HepG2 (cell line): ENCODE data around the gene TANGO2. TPM values are rescaled to one million over a fixed set of nuclear protein-coding genes. Genes with fewer than 3 reads are reported as not detected.

Source experiments
- FLYWCH1 ChIP-seq: sonication (generic); formaldehyde crosslinking; IDR thresholded peaks from 2 replicates; pipeline ENCODE4 v1.8.1; 2023; ENCODE audit warnings: mild to moderate bottlenecking, missing genetic modification reagents
- GATA4 ChIP-seq: sonication (generic); IDR thresholded peaks from 2 replicates; pipeline ENCODE4 v1.6.1; 2016; ENCODE audit warnings: antibody characterized with exemption, low read depth, borderline replicate concordance
- JARID2 ChIP-seq: sonication (generic); formaldehyde crosslinking; IDR thresholded peaks from 2 replicates; pipeline ENCODE4 v1.8.1; 2023; ENCODE audit warnings: missing genetic modification reagents, inconsistent platforms; ENCODE audit not compliant: insufficient replicate concordance
- KAT7 ChIP-seq: IDR thresholded peaks from 2 replicates; pipeline ENCODE4 v1.6.1; 2018; ENCODE audit warnings: borderline replicate concordance, missing compliant biosample characterization
- KDM3A ChIP-seq: IDR thresholded peaks from 2 replicates; pipeline ENCODE4 v1.6.1; 2018; ENCODE audit warnings: low read depth, missing compliant biosample characterization
- NCOA5 ChIP-seq: sonication (generic); formaldehyde crosslinking; IDR thresholded peaks from 2 replicates; pipeline ENCODE4 v1.4.0; 2020; ENCODE audit warnings: missing genetic modification reagents
- NFIC ChIP-seq: IDR thresholded peaks from 2 replicates; pipeline ENCODE4 v1.6.1; 2012; ENCODE audit warnings: mild to moderate bottlenecking, low read length, inconsistent platforms
- RXRB ChIP-seq: IDR thresholded peaks from 2 replicates; pipeline ENCODE4 v1.6.1; 2016; ENCODE audit warnings: borderline replicate concordance, missing genetic modification reagents, missing compliant biosample characterization
- ZNF337 ChIP-seq: sonication (generic); formaldehyde crosslinking; IDR thresholded peaks from 2 replicates; pipeline ENCODE4 v1.5.1; 2020; ENCODE audit warnings: missing genetic modification reagents, low read depth, mild to moderate bottlenecking, borderline replicate concordance
- ZNF343 ChIP-seq: sonication (generic); formaldehyde crosslinking; IDR thresholded peaks from 2 replicates; pipeline ENCODE4 v1.4.0; 2020; ENCODE audit warnings: mild to moderate bottlenecking, missing genetic modification reagents
- ZNF367 ChIP-seq: sonication (generic); formaldehyde crosslinking; IDR thresholded peaks from 2 replicates; pipeline ENCODE4 v1.4.0; 2020; ENCODE audit warnings: missing genetic modification reagents, borderline replicate concordance
- ZSCAN12 ChIP-seq: sonication (generic); formaldehyde crosslinking; IDR thresholded peaks from 2 replicates; pipeline ENCODE4 v1.9.0; 2021; ENCODE audit warnings: mild to moderate bottlenecking, missing genetic modification reagents
- polyA plus RNA-seq, 8 experiments: library from polyadenylated mRNA; depleted of rRNA in 3 of 8; stranded (reverse) in 7 of 8; unstranded in 1 of 8; fragments of >200 nt; fragmentation: Illumina TruSeq in 4 of 8; extraction: Trizol in 4 of 8; gene quantifications; 2 replicates each; pipeline versions ENCODE4 v1.2.1 to v1.2.3, GENCODE V29; 2011 to 2016; ENCODE audit warnings: low read depth in 4 of 8, missing spikeins in 1 of 8, mixed read lengths in 1 of 8; ENCODE audit not compliant: insufficient read depth in 1 of 8
- total RNA-seq, 5 experiments: library from RNA; depleted of rRNA; stranded (reverse); fragments of >200 nt; fragmentation: Illumina TruSeq; extraction: Trizol; gene quantifications; 2 replicates each; pipeline ENCODE4 v1.2.3, GENCODE V29; 2016; ENCODE audit warnings: low read depth in 1 of 5
- TF ChIP-seq, protein P1 (sequence below): sonication (generic); formaldehyde crosslinking; IDR thresholded peaks from 2 replicates; pipeline ENCODE4 v1.4.0; 2020; ENCODE audit warnings: missing genetic modification reagents
- TF ChIP-seq, protein P2 (sequence below): sonication (generic); formaldehyde crosslinking; IDR thresholded peaks from 2 replicates; pipeline ENCODE4 v1.4.0; 2020; ENCODE audit warnings: missing genetic modification reagents
- TF ChIP-seq, protein P3 (sequence below): sonication (generic); formaldehyde crosslinking; IDR thresholded peaks from 2 replicates; pipeline ENCODE4 v1.4.0; 2020; ENCODE audit warnings: missing genetic modification reagents, borderline replicate concordance
- TF ChIP-seq, protein P4 (sequence below): sonication (generic); formaldehyde crosslinking; IDR thresholded peaks from 2 replicates; pipeline ENCODE4 v1.4.0; 2020; ENCODE audit warnings: mild to moderate bottlenecking, missing genetic modification reagents

TANGO2 gene
- total and polyA plus RNA-seq, 2 of the 13 experiments (the other 11 are each of a cell fraction or from before 2014, with no cell fraction given) = 12.9 to 14.8 TPM

DNA sequence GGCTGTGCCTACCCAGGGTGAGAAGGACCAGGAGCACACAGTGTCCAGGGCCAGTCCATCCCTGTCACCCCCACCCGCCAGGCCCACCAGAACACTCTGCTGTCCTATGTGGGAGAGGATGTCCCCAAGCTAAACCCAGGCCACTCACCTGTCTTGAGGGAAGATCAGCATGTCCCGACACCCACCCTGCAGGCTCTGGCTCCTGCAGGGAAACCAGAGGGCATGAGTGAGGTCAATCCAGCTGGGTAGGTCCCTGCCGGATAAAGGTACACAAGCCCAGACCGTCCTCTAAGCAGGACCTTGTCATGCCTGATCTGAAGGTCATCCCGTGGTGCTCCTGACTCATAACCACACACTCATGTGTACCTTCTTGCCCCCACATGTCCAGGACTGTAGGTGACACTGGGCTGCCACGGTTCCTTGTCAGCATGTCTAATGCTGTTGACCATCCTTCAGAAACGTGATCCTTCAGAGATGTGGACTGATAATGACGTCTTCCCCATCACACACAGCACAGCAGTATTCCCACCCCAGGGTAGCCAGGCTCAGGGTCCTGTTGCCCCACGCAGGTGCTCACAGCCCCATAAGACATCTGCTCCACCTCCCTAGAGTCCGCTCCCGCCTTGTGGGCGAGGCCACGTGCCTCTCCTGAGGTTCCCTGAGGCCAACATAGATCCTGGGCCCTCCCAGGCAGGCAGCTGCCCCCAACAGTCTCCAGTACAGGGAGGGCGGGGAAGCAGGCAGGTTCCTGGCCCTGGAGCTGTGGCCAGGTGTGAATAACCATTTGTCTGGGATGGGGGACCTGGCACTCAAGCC, 10.4 kb upstream of the TANGO2 start (continued):
- TF ChIP-seq, protein P1, sequence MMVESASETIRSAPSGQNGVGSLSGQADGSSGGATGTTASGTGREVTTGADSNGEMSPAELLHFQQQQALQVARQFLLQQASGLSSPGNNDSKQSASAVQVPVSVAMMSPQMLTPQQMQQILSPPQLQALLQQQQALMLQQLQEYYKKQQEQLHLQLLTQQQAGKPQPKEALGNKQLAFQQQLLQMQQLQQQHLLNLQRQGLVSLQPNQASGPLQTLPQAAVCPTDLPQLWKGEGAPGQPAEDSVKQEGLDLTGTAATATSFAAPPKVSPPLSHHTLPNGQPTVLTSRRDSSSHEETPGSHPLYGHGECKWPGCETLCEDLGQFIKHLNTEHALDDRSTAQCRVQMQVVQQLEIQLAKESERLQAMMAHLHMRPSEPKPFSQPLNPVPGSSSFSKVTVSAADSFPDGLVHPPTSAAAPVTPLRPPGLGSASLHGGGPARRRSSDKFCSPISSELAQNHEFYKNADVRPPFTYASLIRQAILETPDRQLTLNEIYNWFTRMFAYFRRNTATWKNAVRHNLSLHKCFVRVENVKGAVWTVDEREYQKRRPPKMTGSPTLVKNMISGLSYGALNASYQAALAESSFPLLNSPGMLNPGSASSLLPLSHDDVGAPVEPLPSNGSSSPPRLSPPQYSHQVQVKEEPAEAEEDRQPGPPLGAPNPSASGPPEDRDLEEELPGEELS (CRISPR knock-in tag) = no peak
- TF ChIP-seq ZNF367 (CRISPR knock-in tag) (no peak), KDM3A (CRISPR knock-in tag) (no peak), GATA4 (no peak), KAT7 (CRISPR knock-in tag) (no peak), ZNF337 (CRISPR knock-in tag) (no peak), RXRB (CRISPR knock-in tag) (peak; percentile 77), NCOA5 (CRISPR knock-in tag) (no peak), ZSCAN12 (CRISPR knock-in tag) (no peak), FLYWCH1 (CRISPR knock-in tag) (no peak), NFIC (no peak), JARID2 (CRISPR knock-in tag) (no peak), ZNF343 (CRISPR knock-in tag) (no peak)
- TF ChIP-seq, protein P2, sequence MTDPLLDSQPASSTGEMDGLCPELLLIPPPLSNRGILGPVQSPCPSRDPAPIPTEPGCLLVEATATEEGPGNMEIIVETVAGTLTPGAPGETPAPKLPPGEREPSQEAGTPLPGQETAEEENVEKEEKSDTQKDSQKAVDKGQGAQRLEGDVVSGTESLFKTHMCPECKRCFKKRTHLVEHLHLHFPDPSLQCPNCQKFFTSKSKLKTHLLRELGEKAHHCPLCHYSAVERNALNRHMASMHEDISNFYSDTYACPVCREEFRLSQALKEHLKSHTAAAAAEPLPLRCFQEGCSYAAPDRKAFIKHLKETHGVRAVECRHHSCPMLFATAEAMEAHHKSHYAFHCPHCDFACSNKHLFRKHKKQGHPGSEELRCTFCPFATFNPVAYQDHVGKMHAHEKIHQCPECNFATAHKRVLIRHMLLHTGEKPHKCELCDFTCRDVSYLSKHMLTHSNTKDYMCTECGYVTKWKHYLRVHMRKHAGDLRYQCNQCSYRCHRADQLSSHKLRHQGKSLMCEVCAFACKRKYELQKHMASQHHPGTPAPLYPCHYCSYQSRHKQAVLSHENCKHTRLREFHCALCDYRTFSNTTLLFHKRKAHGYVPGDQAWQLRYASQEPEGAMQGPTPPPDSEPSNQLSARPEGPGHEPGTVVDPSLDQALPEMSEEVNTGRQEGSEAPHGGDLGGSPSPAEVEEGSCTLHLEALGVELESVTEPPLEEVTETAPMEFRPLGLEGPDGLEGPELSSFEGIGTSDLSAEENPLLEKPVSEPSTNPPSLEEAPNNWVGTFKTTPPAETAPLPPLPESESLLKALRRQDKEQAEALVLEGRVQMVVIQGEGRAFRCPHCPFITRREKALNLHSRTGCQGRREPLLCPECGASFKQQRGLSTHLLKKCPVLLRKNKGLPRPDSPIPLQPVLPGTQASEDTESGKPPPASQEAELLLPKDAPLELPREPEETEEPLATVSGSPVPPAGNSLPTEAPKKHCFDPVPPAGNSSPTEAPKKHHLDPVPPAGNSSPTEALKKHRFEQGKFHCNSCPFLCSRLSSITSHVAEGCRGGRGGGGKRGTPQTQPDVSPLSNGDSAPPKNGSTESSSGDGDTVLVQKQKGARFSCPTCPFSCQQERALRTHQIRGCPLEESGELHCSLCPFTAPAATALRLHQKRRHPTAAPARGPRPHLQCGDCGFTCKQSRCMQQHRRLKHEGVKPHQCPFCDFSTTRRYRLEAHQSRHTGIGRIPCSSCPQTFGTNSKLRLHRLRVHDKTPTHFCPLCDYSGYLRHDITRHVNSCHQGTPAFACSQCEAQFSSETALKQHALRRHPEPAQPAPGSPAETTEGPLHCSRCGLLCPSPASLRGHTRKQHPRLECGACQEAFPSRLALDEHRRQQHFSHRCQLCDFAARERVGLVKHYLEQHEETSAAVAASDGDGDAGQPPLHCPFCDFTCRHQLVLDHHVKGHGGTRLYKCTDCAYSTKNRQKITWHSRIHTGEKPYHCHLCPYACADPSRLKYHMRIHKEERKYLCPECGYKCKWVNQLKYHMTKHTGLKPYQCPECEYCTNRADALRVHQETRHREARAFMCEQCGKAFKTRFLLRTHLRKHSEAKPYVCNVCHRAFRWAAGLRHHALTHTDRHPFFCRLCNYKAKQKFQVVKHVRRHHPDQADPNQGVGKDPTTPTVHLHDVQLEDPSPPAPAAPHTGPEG (CRISPR knock-in tag) = no peak
- TF ChIP-seq, protein P3, sequence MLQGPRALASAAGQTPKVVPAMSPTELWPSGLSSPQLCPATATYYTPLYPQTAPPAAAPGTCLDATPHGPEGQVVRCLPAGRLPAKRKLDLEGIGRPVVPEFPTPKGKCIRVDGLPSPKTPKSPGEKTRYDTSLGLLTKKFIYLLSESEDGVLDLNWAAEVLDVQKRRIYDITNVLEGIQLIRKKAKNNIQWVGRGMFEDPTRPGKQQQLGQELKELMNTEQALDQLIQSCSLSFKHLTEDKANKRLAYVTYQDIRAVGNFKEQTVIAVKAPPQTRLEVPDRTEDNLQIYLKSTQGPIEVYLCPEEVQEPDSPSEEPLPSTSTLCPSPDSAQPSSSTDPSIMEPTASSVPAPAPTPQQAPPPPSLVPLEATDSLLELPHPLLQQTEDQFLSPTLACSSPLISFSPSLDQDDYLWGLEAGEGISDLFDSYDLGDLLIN (CRISPR knock-in tag) = no peak
- TF ChIP-seq, protein P4, sequence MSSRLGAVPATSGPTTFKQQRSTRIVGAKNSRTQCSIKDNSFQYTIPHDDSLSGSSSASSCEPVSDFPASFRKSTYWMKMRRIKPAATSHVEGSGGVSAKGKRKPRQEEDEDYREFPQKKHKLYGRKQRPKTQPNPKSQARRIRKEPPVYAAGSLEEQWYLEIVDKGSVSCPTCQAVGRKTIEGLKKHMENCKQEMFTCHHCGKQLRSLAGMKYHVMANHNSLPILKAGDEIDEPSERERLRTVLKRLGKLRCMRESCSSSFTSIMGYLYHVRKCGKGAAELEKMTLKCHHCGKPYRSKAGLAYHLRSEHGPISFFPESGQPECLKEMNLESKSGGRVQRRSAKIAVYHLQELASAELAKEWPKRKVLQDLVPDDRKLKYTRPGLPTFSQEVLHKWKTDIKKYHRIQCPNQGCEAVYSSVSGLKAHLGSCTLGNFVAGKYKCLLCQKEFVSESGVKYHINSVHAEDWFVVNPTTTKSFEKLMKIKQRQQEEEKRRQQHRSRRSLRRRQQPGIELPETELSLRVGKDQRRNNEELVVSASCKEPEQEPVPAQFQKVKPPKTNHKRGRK (CRISPR knock-in tag) = no peak
